Stimulated activated naive CD8-positive, alpha-beta T cell treated with anti-CD3 and anti-CD28 coated beads, Interleukin-15, amount 100 ng/mL, for 72 hours (primary cell): ENCODE data around the gene C5orf63.
"Not testable (repeated sequence)": the region's sequence is repeated elsewhere in the genome, so short reads cannot be mapped to it uniquely, and the experiment has no call there.

ENCODE experiments used
- ATAC-seq: fragments of 150-1000 bp; cut with Tn5 transposase; 2 replicates; pipeline ENCODE4 v1.10.0; 2021; ENCODE audit warnings: mild to moderate bottlenecking, moderate library complexity
- DNase-seq, 2 donors: peaks; one replicate each; pipeline ENCODE4 v3.0.0; 2021 to 2022
- H3K27ac Mint-ChIP-seq, 2 donors: one replicate each; pipeline ENCODE4 v1.8.0; 2022; ENCODE audit warnings: mild to moderate bottlenecking in 2 of 2, mixed read lengths in 2 of 2, moderate library complexity in 2 of 2
- H3K27me3 Mint-ChIP-seq: one replicate; pipeline ENCODE4 v1.8.0; 2022; ENCODE audit warnings: mixed read lengths
- H3K4me1 Mint-ChIP-seq: one replicate; pipeline ENCODE4 v1.8.0; 2022; ENCODE audit warnings: mild to moderate bottlenecking, mixed read lengths
- H3K4me3 Mint-ChIP-seq, 2 donors: one replicate each; pipeline ENCODE4 v1.8.0; 2022; ENCODE audit warnings: mild to moderate bottlenecking in 2 of 2, mixed read lengths in 2 of 2, moderate library complexity in 1 of 2
- H3K9me3 Mint-ChIP-seq, 2 donors: one replicate each; pipeline ENCODE4 v1.8.0; 2022; ENCODE audit warnings: mixed read lengths in 2 of 2

Gene C5orf63

GRCh38 chr5:127028822-127029457 is 44.4 kb downstream of the C5orf63 start:
- ATAC-seq (no peak), DNase-seq (no peak)
- peaks cover 35% of the 10 kb centered on the region for H3K27me3 Mint-ChIP-seq
- H3K27ac Mint-ChIP-seq, result no peak overlapping the region
- H3K4me1 Mint-ChIP-seq, result peaks cover 28% of the 10 kb centered on the region
- H3K9me3 Mint-ChIP-seq, result no peaks in the 10 kb centered on the region
- peak overlapping the region; percentile 91 to 94 for H3K4me3 Mint-ChIP-seq

GRCh38 chr5:127027539-127027938 is 45.8 kb downstream of the C5orf63 start:
- no peak overlapping the region for H3K27ac Mint-ChIP-seq
- ATAC-seq (no peak), DNase-seq (no peak)
- H3K4me3 Mint-ChIP-seq, result no peak overlapping the region
- H3K27me3 Mint-ChIP-seq, result peaks cover 27% of the 10 kb centered on the region
- H3K4me1 Mint-ChIP-seq, result peaks cover 32% of the 10 kb centered on the region
- no peaks in the 10 kb centered on the region for H3K9me3 Mint-ChIP-seq

- Mint-ChIP-seq H3K4me3 (no peak overlapping the region), H3K4me1 (peaks cover 24% of the 10 kb centered on the region), H3K9me3 (no peaks in the 10 kb centered on the region), H3K27me3 (peaks cover 14% of the 10 kb centered on the region), H3K27ac (no peak overlapping the region)
- DNase-seq (no peak), ATAC-seq (no peak)
Measured at GRCh38 chr5:127026166-127026565, 47.1 kb downstream of the C5orf63 start.

GRCh38 chr5:127025467-127025866 is 47.8 kb downstream of the C5orf63 start:
- ATAC-seq, result no peak
- Mint-ChIP-seq H3K9me3 (no peaks in the 10 kb centered on the region), H3K27me3 (peaks cover 14% of the 10 kb centered on the region), H3K27ac (no peak overlapping the region), H3K4me1 (peaks cover 23% of the 10 kb centered on the region), H3K4me3 (no peak overlapping the region)
- no peak for DNase-seq

GRCh38 chr5:127024821-127025220 is 48.5 kb downstream of the C5orf63 start:
- no peaks in the 10 kb centered on the region for H3K9me3 Mint-ChIP-seq
- H3K27ac Mint-ChIP-seq, result no peak overlapping the region
- no peak for ATAC-seq
- DNase-seq, result no peak
- H3K4me3 Mint-ChIP-seq, result no peak overlapping the region
- H3K27me3 Mint-ChIP-seq, result peaks cover 14% of the 10 kb centered on the region
- peaks cover 23% of the 10 kb centered on the region for H3K4me1 Mint-ChIP-seq

GRCh38 chr5:127023552-127024191 is 49.6 kb downstream of the C5orf63 start:
- H3K27me3 Mint-ChIP-seq, H3K4me3 Mint-ChIP-seq, H3K9me3 Mint-ChIP-seq, H3K27ac Mint-ChIP-seq, DNase-seq: not testable (repeated sequence)
- H3K4me1 Mint-ChIP-seq, result peaks cover 14% of the 10 kb centered on the region
- peak; percentile 61 for ATAC-seq

GRCh38 chr5:127022846-127023245 is 50.5 kb downstream of the C5orf63 start:
- ATAC-seq (no peak), DNase-seq (no peak)
- no peak overlapping the region for H3K4me3 Mint-ChIP-seq

GRCh38 chr5:127019928-127020327 is 53.4 kb downstream of the C5orf63 start:
- H3K27ac Mint-ChIP-seq, result no peak overlapping the region
- no peaks in the 10 kb centered on the region for H3K27me3 Mint-ChIP-seq
- ATAC-seq, result peak; percentile 66
- peaks cover 0 to 6% of the 10 kb centered on the region in 2 donors for H3K9me3 Mint-ChIP-seq
- no peak for DNase-seq
- no peak overlapping the region for H3K4me3 Mint-ChIP-seq
- peaks cover 6% of the 10 kb centered on the region for H3K4me1 Mint-ChIP-seq

More at GRCh38 chr5:127022846-127023245, 50.5 kb downstream of the C5orf63 start:
- H3K9me3 Mint-ChIP-seq, result peaks cover 0 to 6% of the 10 kb centered on the region in 2 donors
- H3K4me1 Mint-ChIP-seq, result peaks cover 10% of the 10 kb centered on the region
- H3K27ac Mint-ChIP-seq, result no peak overlapping the region
- no peaks in the 10 kb centered on the region for H3K27me3 Mint-ChIP-seq

GRCh38 chr5:127016722-127017121 is 56.6 kb downstream of the C5orf63 start:
- H3K4me1 Mint-ChIP-seq, result peaks cover 20% of the 10 kb centered on the region
- H3K27ac Mint-ChIP-seq, H3K4me3 Mint-ChIP-seq, DNase-seq, H3K9me3 Mint-ChIP-seq, ATAC-seq, H3K27me3 Mint-ChIP-seq: not testable (repeated sequence)

- H3K4me3 Mint-ChIP-seq, result no peak overlapping the region
- H3K27me3 Mint-ChIP-seq, result no peaks in the 10 kb centered on the region
- peaks cover 20% of the 10 kb centered on the region for H3K4me1 Mint-ChIP-seq
- no peak overlapping the region for H3K27ac Mint-ChIP-seq
- no peak for DNase-seq
- H3K9me3 Mint-ChIP-seq, result peaks cover 0 to 6% of the 10 kb centered on the region in 2 donors
- ATAC-seq, result no peak
Measured at GRCh38 chr5:127015716-127016115, 57.6 kb downstream of the C5orf63 start.

- Mint-ChIP-seq H3K9me3 (peaks cover 0 to 6% of the 10 kb centered on the region in 2 donors), H3K4me3 (no peak overlapping the region), H3K4me1 (peaks cover 31% of the 10 kb centered on the region), H3K27me3 (no peaks in the 10 kb centered on the region), H3K27ac (no peak overlapping the region)
- DNase-seq (no peak), ATAC-seq (no peak)
Measured at GRCh38 chr5:127014573-127014972, 58.7 kb downstream of the C5orf63 start.

- Mint-ChIP-seq H3K9me3 (peaks cover 0 to 4% of the 10 kb centered on the region in 2 donors), H3K27me3 (no peaks in the 10 kb centered on the region), H3K27ac (no peak overlapping the region), H3K4me1 (peaks cover 34% of the 10 kb centered on the region), H3K4me3 (no peak overlapping the region)
- ATAC-seq (no peak), DNase-seq (no peak)
Measured at GRCh38 chr5:127013407-127013806, 59.9 kb downstream of the C5orf63 start.

GRCh38 chr5:127012916-127013315 is 60.4 kb downstream of the C5orf63 start:
- H3K9me3 Mint-ChIP-seq, result no peaks in the 10 kb centered on the region
- no peak for DNase-seq
- no peak overlapping the region for H3K27ac Mint-ChIP-seq
- no peaks in the 10 kb centered on the region for H3K27me3 Mint-ChIP-seq
- no peak for ATAC-seq
- peaks cover 34% of the 10 kb centered on the region for H3K4me1 Mint-ChIP-seq
- H3K4me3 Mint-ChIP-seq, result no peak overlapping the region

GRCh38 chr5:127011961-127012644 is 61.2 kb downstream of the C5orf63 start:
- H3K4me1 Mint-ChIP-seq, result peaks cover 34% of the 10 kb centered on the region
- peak overlapping the region; percentile 48 to 62 for H3K27ac Mint-ChIP-seq
- peak; percentile 94 for ATAC-seq

GRCh38 chr5:127011153-127011552 is 62.1 kb downstream of the C5orf63 start:
- no peak overlapping the region for H3K27ac Mint-ChIP-seq
- no peak overlapping the region for H3K4me3 Mint-ChIP-seq
- H3K27me3 Mint-ChIP-seq, result no peaks in the 10 kb centered on the region
- ATAC-seq, result no peak
- H3K4me1 Mint-ChIP-seq, result peaks cover 34% of the 10 kb centered on the region
- no peaks in the 10 kb centered on the region for H3K9me3 Mint-ChIP-seq
- DNase-seq, result no peak

More at GRCh38 chr5:127011961-127012644, 61.2 kb downstream of the C5orf63 start:
- Mint-ChIP-seq H3K9me3 (no peaks in the 10 kb centered on the region), H3K4me3 (peak overlapping the region in 1 of 2 donors; percentile 31), H3K27me3 (no peaks in the 10 kb centered on the region)
- DNase-seq, result peak in 1 of 2 donors; percentile 20

- peaks cover 34% of the 10 kb centered on the region for H3K4me1 Mint-ChIP-seq
- ATAC-seq (no peak), DNase-seq (no peak)
- no peak overlapping the region for H3K4me3 Mint-ChIP-seq
- no peaks in the 10 kb centered on the region for H3K9me3 Mint-ChIP-seq
- peak overlapping the region in 1 of 2 donors; percentile 9 for H3K27ac Mint-ChIP-seq
- no peaks in the 10 kb centered on the region for H3K27me3 Mint-ChIP-seq
Measured at GRCh38 chr5:127010362-127010761, 62.9 kb downstream of the C5orf63 start.
